Neural cell (in vitro differentiated cells): ENCODE data around the gene PTPRN2. TPM values are rescaled to one million over a fixed set of nuclear protein-coding genes. Genes with fewer than 3 reads are reported as not detected.
"Not testable (repeated sequence)": the region's sequence is repeated elsewhere in the genome, so short reads cannot be mapped to it uniquely, and the experiment has no call there.

Source experiments
- H2AFZ ChIP-seq: fragments of 200-600, 300-800 bp; sonication (generic), shearing (Covaris generic); 2 replicates; pipeline ENCODE4 v1.6.0; 2014; ENCODE audit warnings: low read depth, mild to moderate bottlenecking, antibody characterized with exemption, low read length, moderate library complexity
- H3F3A ChIP-seq: fragments of 200-600 bp; shearing (Covaris generic); 2 replicates; pipeline ENCODE4 v1.6.1; 2016; ENCODE audit warnings: mild to moderate bottlenecking, moderate library complexity, mixed read lengths, antibody characterized with exemption, low read length; ENCODE audit not compliant: insufficient read depth, poor library complexity, severe bottlenecking
- H3K27ac ChIP-seq: fragments of 200-600, 300-800 bp; sonication (generic), shearing (Covaris generic); 2 replicates; pipeline ENCODE4 v1.5.1; 2014; ENCODE audit warnings: mild to moderate bottlenecking, low read length, moderate library complexity
- H3K27me3 ChIP-seq: fragments of 300-800, 200-600 bp; sonication (generic), shearing (Covaris generic); 2 replicates; pipeline ENCODE4 v1.6.0; 2014; ENCODE audit warnings: mild to moderate bottlenecking, low read depth, low read length, moderate library complexity; ENCODE audit not compliant: insufficient read depth
- H3K36me3 ChIP-seq: fragments of 300-800, 200-600 bp; sonication (generic), shearing (Covaris generic); 2 replicates; pipeline ENCODE4 v1.5.1; 2014; ENCODE audit warnings: mild to moderate bottlenecking, antibody characterized with exemption, low read length, moderate library complexity; ENCODE audit not compliant: insufficient read depth
- H3K4me2 ChIP-seq: fragments of 300-800, 200-600 bp; sonication (generic), shearing (Covaris generic); 2 replicates; pipeline ENCODE4 v1.6.0; 2014; ENCODE audit warnings: mild to moderate bottlenecking, low read length
- H3K4me3 ChIP-seq: fragments of 300-800, 200-600 bp; sonication (generic), shearing (Covaris generic); 2 replicates; pipeline ENCODE4 v1.5.1; 2014; ENCODE audit warnings: mild to moderate bottlenecking, low read length, moderate library complexity
- H3K79me2 ChIP-seq: fragments of 200-600 bp; shearing (Covaris generic); replicated peaks from 2 replicates; pipeline ENCODE4 v1.6.0; 2014; ENCODE audit warnings: mild to moderate bottlenecking, low read length, moderate library complexity; ENCODE audit not compliant: insufficient read depth
- H3K9ac ChIP-seq: fragments of 300-800, 200-600 bp; sonication (generic), shearing (Covaris generic); 2 replicates; pipeline ENCODE4 v1.6.1; 2016; ENCODE audit warnings: mild to moderate bottlenecking, low read length, mixed read lengths
- H3K9me2 ChIP-seq: fragments of 200-600 bp; shearing (Covaris generic); 2 replicates; pipeline ENCODE4 v1.6.1; 2016; ENCODE audit warnings: mild to moderate bottlenecking, low read length, mixed read lengths; ENCODE audit not compliant: insufficient read depth
- H3K9me3 ChIP-seq: fragments of 200-600, 300-800 bp; sonication (generic), shearing (Covaris generic); 2 replicates; pipeline ENCODE4 v1.6.1; 2016; ENCODE audit warnings: mild to moderate bottlenecking, mixed run types, low read length, moderate library complexity, mixed read lengths
- H4K20me1 ChIP-seq: fragments of 200-600 bp; shearing (Covaris generic); 2 replicates; pipeline ENCODE4 v1.6.1; 2016; ENCODE audit warnings: mild to moderate bottlenecking, mixed run types; ENCODE audit not compliant: insufficient read depth
- EP300 ChIP-seq: fragments of 450-650 bp; conservative IDR thresholded peaks from 2 replicates; pipeline ENCODE4 v1.6.1; 2014; ENCODE audit warnings: antibody characterized with exemption, mild to moderate bottlenecking, moderate library complexity; ENCODE audit not compliant: poor library complexity, severe bottlenecking
- EZH2 ChIP-seq: fragments of 200-600, 300-800 bp; shearing (Covaris generic), sonication (generic); IDR thresholded peaks from 2 replicates; pipeline ENCODE4 v1.6.1; 2014; ENCODE audit warnings: antibody characterized with exemption, low read length, borderline replicate concordance, mild to moderate bottlenecking; ENCODE audit not compliant: insufficient read depth, poor library complexity, severe bottlenecking
- MXI1 ChIP-seq: fragments of 450-650 bp; conservative IDR thresholded peaks from 2 replicates; pipeline ENCODE4 v1.6.1; 2014; ENCODE audit warnings: antibody characterized with exemption, mild to moderate bottlenecking; ENCODE audit not compliant: poor library complexity, severe bottlenecking
- POLR2AphosphoS5 ChIP-seq: IDR thresholded peaks from 2 replicates; pipeline ENCODE4 v1.6.1; 2012
- RAD21 ChIP-seq: fragments of 450-650 bp; conservative IDR thresholded peaks from 2 replicates; pipeline ENCODE4 v1.6.1; 2014; ENCODE audit warnings: antibody characterized with exemption, mild to moderate bottlenecking, moderate library complexity
- SMC3 ChIP-seq: fragments of 450-650 bp; conservative IDR thresholded peaks from 2 replicates; pipeline ENCODE4 v1.6.1; 2014; ENCODE audit warnings: antibody characterized with exemption, mild to moderate bottlenecking, moderate library complexity; ENCODE audit not compliant: poor library complexity
- TAF1 ChIP-seq: IDR thresholded peaks from 2 replicates; pipeline ENCODE4 v1.6.1; 2012; ENCODE audit warnings: low read depth
- polyA plus RNA-seq: library from polyadenylated mRNA; depleted of rRNA; stranded (reverse); fragments of >200 nt; gene quantifications from 2 replicates; pipeline ENCODE4 v1.2.3, GENCODE V29; 2014
- TF ChIP-seq, protein P1 (sequence below): fragments of 450-650 bp; IDR thresholded peaks from 2 replicates; pipeline ENCODE4 v1.5.1; 2014; ENCODE audit warnings: antibody characterized with exemption, mild to moderate bottlenecking, moderate library complexity; ENCODE audit not compliant: poor library complexity, severe bottlenecking
- TF ChIP-seq, protein P2 (sequence below): IDR thresholded peaks from 2 replicates; pipeline ENCODE4 v1.6.1; 2012; ENCODE audit warnings: borderline replicate concordance

Gene PTPRN2
- polyA plus RNA-seq, 1 donor from 2014 or later = 31.0 TPM

- Histone ChIP-seq H3K27ac (no peak overlapping the region), H4K20me1 (no peaks in the 10 kb centered on the region), H3F3A (no peaks in the 10 kb centered on the region), H3K79me2 (no peaks in the 10 kb centered on the region), H3K9ac (no peak overlapping the region), H3K9me2 (no peaks in the 10 kb centered on the region), H3K36me3 (no peaks in the 10 kb centered on the region), H2AFZ (no peak overlapping the region), H3K27me3 (no peaks in the 10 kb centered on the region), H3K4me2 (no peak overlapping the region), H3K9me3 (peaks cover 3% of the 10 kb centered on the region), H3K4me3 (no peak overlapping the region)
- no peak for TF ChIP-seq EP300
- no peak for TF ChIP-seq RAD21
- TF ChIP-seq, protein P1, sequence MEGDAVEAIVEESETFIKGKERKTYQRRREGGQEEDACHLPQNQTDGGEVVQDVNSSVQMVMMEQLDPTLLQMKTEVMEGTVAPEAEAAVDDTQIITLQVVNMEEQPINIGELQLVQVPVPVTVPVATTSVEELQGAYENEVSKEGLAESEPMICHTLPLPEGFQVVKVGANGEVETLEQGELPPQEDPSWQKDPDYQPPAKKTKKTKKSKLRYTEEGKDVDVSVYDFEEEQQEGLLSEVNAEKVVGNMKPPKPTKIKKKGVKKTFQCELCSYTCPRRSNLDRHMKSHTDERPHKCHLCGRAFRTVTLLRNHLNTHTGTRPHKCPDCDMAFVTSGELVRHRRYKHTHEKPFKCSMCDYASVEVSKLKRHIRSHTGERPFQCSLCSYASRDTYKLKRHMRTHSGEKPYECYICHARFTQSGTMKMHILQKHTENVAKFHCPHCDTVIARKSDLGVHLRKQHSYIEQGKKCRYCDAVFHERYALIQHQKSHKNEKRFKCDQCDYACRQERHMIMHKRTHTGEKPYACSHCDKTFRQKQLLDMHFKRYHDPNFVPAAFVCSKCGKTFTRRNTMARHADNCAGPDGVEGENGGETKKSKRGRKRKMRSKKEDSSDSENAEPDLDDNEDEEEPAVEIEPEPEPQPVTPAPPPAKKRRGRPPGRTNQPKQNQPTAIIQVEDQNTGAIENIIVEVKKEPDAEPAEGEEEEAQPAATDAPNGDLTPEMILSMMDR = no peak
- TF ChIP-seq, protein P2, sequence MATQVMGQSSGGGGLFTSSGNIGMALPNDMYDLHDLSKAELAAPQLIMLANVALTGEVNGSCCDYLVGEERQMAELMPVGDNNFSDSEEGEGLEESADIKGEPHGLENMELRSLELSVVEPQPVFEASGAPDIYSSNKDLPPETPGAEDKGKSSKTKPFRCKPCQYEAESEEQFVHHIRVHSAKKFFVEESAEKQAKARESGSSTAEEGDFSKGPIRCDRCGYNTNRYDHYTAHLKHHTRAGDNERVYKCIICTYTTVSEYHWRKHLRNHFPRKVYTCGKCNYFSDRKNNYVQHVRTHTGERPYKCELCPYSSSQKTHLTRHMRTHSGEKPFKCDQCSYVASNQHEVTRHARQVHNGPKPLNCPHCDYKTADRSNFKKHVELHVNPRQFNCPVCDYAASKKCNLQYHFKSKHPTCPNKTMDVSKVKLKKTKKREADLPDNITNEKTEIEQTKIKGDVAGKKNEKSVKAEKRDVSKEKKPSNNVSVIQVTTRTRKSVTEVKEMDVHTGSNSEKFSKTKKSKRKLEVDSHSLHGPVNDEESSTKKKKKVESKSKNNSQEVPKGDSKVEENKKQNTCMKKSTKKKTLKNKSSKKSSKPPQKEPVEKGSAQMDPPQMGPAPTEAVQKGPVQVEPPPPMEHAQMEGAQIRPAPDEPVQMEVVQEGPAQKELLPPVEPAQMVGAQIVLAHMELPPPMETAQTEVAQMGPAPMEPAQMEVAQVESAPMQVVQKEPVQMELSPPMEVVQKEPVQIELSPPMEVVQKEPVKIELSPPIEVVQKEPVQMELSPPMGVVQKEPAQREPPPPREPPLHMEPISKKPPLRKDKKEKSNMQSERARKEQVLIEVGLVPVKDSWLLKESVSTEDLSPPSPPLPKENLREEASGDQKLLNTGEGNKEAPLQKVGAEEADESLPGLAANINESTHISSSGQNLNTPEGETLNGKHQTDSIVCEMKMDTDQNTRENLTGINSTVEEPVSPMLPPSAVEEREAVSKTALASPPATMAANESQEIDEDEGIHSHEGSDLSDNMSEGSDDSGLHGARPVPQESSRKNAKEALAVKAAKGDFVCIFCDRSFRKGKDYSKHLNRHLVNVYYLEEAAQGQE = no peak
- no peak for TF ChIP-seq MXI1
- no peak for TF ChIP-seq SMC3
- TF ChIP-seq POLR2AphosphoS5 = no peak
These were observed 208.6 kb downstream of the PTPRN2 start for GRCh38 chr7:158378978-158379377.

DNA sequence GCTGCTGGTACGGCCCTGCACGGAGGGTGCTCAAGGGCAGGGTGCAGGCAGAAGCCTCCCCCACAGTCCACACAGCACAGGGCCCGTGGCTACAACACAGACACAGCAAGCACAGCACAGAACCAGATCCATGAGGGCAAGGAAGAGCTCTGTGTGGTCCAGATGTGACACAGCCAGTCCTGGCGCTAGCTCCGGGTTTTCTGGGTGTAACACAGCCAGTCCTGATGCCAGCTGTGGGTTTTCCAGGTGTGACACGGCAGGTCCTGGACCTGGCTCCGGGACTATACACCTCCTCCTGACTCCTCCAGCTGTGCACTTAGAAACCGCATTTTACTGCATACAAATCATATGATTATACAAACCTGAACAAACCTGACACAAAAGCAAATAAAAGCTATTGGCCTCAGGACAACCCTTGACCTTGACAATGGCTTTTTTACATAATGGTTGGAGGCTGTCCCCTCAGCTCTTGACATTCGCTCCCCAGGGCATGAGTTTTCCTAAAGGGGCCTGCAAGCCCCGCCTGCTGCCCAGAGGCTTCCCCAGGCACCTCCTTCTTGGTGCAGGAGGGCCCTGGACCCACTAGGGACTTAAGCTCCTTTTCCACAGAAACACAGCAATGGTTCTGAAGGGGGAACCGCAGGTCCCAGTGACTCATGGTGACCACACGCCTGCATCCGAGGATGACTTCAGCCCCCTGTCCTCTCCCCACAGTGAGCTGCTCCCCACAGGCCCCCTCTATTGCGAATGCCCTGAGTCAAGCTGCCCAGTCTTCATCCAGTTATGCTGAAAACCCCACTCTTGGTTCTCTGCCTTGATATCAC is 209.6 kb downstream of the PTPRN2 start:
- Histone ChIP-seq H3K9me3 (no peaks in the 10 kb centered on the region), H2AFZ (no peak overlapping the region), H3K79me2 (no peaks in the 10 kb centered on the region), H3K4me3 (no peak overlapping the region), H3K9ac (no peak overlapping the region), H3F3A (no peaks in the 10 kb centered on the region), H3K36me3 (no peaks in the 10 kb centered on the region), H4K20me1 (no peaks in the 10 kb centered on the region), H3K27me3 (no peaks in the 10 kb centered on the region), H3K27ac (no peak overlapping the region), H3K4me2 (no peak overlapping the region), H3K9me2 (no peaks in the 10 kb centered on the region)
- TF ChIP-seq EZH2 (no peak), MXI1 (no peak), POLR2AphosphoS5 (no peak), SMC3 (no peak), RAD21 (no peak), TAF1 (no peak), EP300 (no peak)
- TF ChIP-seq, protein P1 = no peak
- TF ChIP-seq, protein P2 = no peak

GRCh38 chr7:158376839-158377186 is 210.8 kb downstream of the PTPRN2 start:
- not testable (repeated sequence) for H3K9me3 ChIP-seq, H3K9ac ChIP-seq, H3K79me2 ChIP-seq, H3F3A ChIP-seq, H3K4me3 ChIP-seq, H3K27ac ChIP-seq, H2AFZ ChIP-seq, H3K27me3 ChIP-seq, H4K20me1 ChIP-seq, H3K9me2 ChIP-seq, H3K36me3 ChIP-seq, H3K4me2 ChIP-seq
